HepG2 (cell line): ENCODE results near the gene SAA2. TPM values are rescaled to one million over a fixed set of nuclear protein-coding genes. Genes with fewer than 3 reads are reported as not detected.

Experiments used
- DR1 ChIP-seq: sonication (generic); formaldehyde crosslinking; IDR thresholded peaks from 2 replicates; pipeline ENCODE4 v1.8.0; 2021; ENCODE audit warnings: mild to moderate bottlenecking, missing genetic modification reagents, inconsistent platforms
- FOXO1 ChIP-seq: sonication (generic); formaldehyde crosslinking; IDR thresholded peaks from 2 replicates; pipeline ENCODE4 v1.4.0; 2020; ENCODE audit warnings: missing genetic modification reagents
- GMEB1 ChIP-seq: sonication (generic); formaldehyde crosslinking; IDR thresholded peaks from 2 replicates; pipeline ENCODE4 v1.5.1; 2020; ENCODE audit warnings: missing genetic modification reagents, mild to moderate bottlenecking, borderline replicate concordance
- HMG20B ChIP-seq: conservative IDR thresholded peaks from 2 replicates; pipeline ENCODE4 v1.6.1; 2016; ENCODE audit warnings: missing genetic modification reagents, missing compliant biosample characterization
- HNRNPL ChIP-seq: fragments of 200-400 bp; formaldehyde crosslinking; IDR thresholded peaks from 2 replicates; pipeline ENCODE4 v1.6.1; 2017; ENCODE audit warnings: mild to moderate bottlenecking, low read depth, low read length
- JARID2 ChIP-seq: sonication (generic); formaldehyde crosslinking; IDR thresholded peaks from 2 replicates; pipeline ENCODE4 v1.8.1; 2023; ENCODE audit warnings: missing genetic modification reagents, inconsistent platforms; ENCODE audit not compliant: insufficient replicate concordance
- KAT8 ChIP-seq: IDR thresholded peaks from 2 replicates; pipeline ENCODE4 v1.6.1; 2016; ENCODE audit warnings: missing genetic modification reagents, missing compliant biosample characterization
- KLF11 ChIP-seq: IDR thresholded peaks from 2 replicates; pipeline ENCODE4 v1.6.1; 2016; ENCODE audit warnings: missing compliant biosample characterization
- MEF2D ChIP-seq: sonication (generic); formaldehyde crosslinking; IDR thresholded peaks from 2 replicates; pipeline ENCODE4 v1.5.1; 2020; ENCODE audit warnings: mild to moderate bottlenecking, missing genetic modification reagents
- NFE2L1 ChIP-seq: sonication (generic); formaldehyde crosslinking; IDR thresholded peaks from 2 replicates; pipeline ENCODE4 v1.4.0; 2020; ENCODE audit warnings: missing genetic modification reagents, mild to moderate bottlenecking, borderline replicate concordance
- PHF20 ChIP-seq: sonication (generic); formaldehyde crosslinking; IDR thresholded peaks from 2 replicates; pipeline ENCODE4 v1.5.0; 2020; ENCODE audit warnings: mild to moderate bottlenecking, missing genetic modification reagents
- PHF5A ChIP-seq: IDR thresholded peaks from one replicate; pipeline ENCODE4 v1.6.1; 2018; ENCODE audit warnings: low read depth, missing genetic modification reagents; ENCODE audit not compliant: unreplicated experiment
- POLR2G ChIP-seq: fragments of 200-400 bp; formaldehyde crosslinking; IDR thresholded peaks from 2 replicates; pipeline ENCODE4 v1.6.1; 2018; ENCODE audit warnings: mild to moderate bottlenecking, low read depth, low read length, moderate library complexity
- SOX5 ChIP-seq: IDR thresholded peaks from 2 replicates; pipeline ENCODE4 v1.6.1; 2016; ENCODE audit warnings: borderline replicate concordance
- ZBTB33 ChIP-seq: sonication (generic); formaldehyde crosslinking; IDR thresholded peaks from 2 replicates; pipeline ENCODE4 v1.4.0; 2020; ENCODE audit warnings: missing genetic modification reagents
- ZNF432 ChIP-seq: sonication (generic); formaldehyde crosslinking; IDR thresholded peaks from 2 replicates; pipeline ENCODE4 v1.5.0; 2020; ENCODE audit warnings: missing genetic modification reagents, mild to moderate bottlenecking, borderline replicate concordance
- ZNF44 ChIP-seq: sonication (generic); formaldehyde crosslinking; IDR thresholded peaks from 2 replicates; pipeline ENCODE4 v1.5.1; 2020; ENCODE audit warnings: mild to moderate bottlenecking, missing genetic modification reagents
- ZNF543 ChIP-seq: sonication (generic); formaldehyde crosslinking; IDR thresholded peaks from 2 replicates; pipeline ENCODE4 v1.4.0; 2020; ENCODE audit warnings: mild to moderate bottlenecking, missing genetic modification reagents
- ZNF564 ChIP-seq: sonication (generic); formaldehyde crosslinking; IDR thresholded peaks from 2 replicates; pipeline ENCODE4 v1.8.1; 2023; ENCODE audit warnings: mild to moderate bottlenecking, missing genetic modification reagents
- ZNF619 ChIP-seq: sonication (generic); formaldehyde crosslinking; IDR thresholded peaks from 2 replicates; pipeline ENCODE4 v1.4.0; 2020; ENCODE audit warnings: mild to moderate bottlenecking, missing genetic modification reagents
- ZNF772 ChIP-seq: sonication (generic); formaldehyde crosslinking; IDR thresholded peaks from 2 replicates; pipeline ENCODE4 v1.5.0; 2020; ENCODE audit warnings: mild to moderate bottlenecking, missing genetic modification reagents
- ZNF839 ChIP-seq: sonication (generic); formaldehyde crosslinking; IDR thresholded peaks from 2 replicates; pipeline ENCODE4 v1.4.0; 2020; ENCODE audit warnings: missing genetic modification reagents, mild to moderate bottlenecking, borderline replicate concordance
- ZNF891 ChIP-seq: sonication (generic); formaldehyde crosslinking; IDR thresholded peaks from 2 replicates; pipeline ENCODE4 v1.5.0; 2020; ENCODE audit warnings: mild to moderate bottlenecking, missing genetic modification reagents
- ZSCAN29 ChIP-seq: sonication (generic); formaldehyde crosslinking; conservative IDR thresholded peaks from 2 replicates; pipeline ENCODE4 v1.4.0; 2020; ENCODE audit warnings: mild to moderate bottlenecking, missing genetic modification reagents
- polyA plus RNA-seq, 8 experiments: library from polyadenylated mRNA; depleted of rRNA in 3 of 8; stranded (reverse) in 7 of 8; unstranded in 1 of 8; fragments of >200 nt; fragmentation: Illumina TruSeq in 4 of 8; extraction: Trizol in 4 of 8; gene quantifications; 2 replicates each; pipeline versions ENCODE4 v1.2.1 to v1.2.3, GENCODE V29; 2011 to 2016; ENCODE audit warnings: low read depth in 4 of 8, missing spikeins in 1 of 8, mixed read lengths in 1 of 8; ENCODE audit not compliant: insufficient read depth in 1 of 8
- total RNA-seq, 5 experiments: library from RNA; depleted of rRNA; stranded (reverse); fragments of >200 nt; fragmentation: Illumina TruSeq; extraction: Trizol; gene quantifications; 2 replicates each; pipeline ENCODE4 v1.2.3, GENCODE V29; 2016; ENCODE audit warnings: low read depth in 1 of 5
- TF ChIP-seq, protein P1 (sequence below): sonication (generic); formaldehyde crosslinking; IDR thresholded peaks from 2 replicates; pipeline ENCODE4 v1.4.0; 2020; ENCODE audit warnings: missing genetic modification reagents, mild to moderate bottlenecking, borderline replicate concordance

SAA2 gene
- total and polyA plus RNA-seq, 2 of the 13 experiments (the other 11 are each of a cell fraction or from before 2014, with no cell fraction given) = 0.27 TPM; not detected in 1

- TF ChIP-seq POLR2G (no peak), ZNF772 (no peak), ZNF619 (CRISPR knock-in tag) (no peak), HMG20B (0 out of 2 replicates have a peak, but pooled peaks have one; percentile 36), NFE2L1 (CRISPR knock-in tag) (no peak), HNRNPL (no peak), DR1 (CRISPR knock-in tag) (no peak), KAT8 (CRISPR knock-in tag) (peak; percentile 27; the same call in 1 of the 2 replicates), ZNF543 (CRISPR knock-in tag) (no peak), SOX5 (CRISPR knock-in tag) (0 out of 2 replicates have a peak, but pooled peaks have one; percentile 23), ZNF564 (CRISPR knock-in tag) (no peak), GMEB1 (CRISPR knock-in tag) (no peak), KLF11 (CRISPR knock-in tag) (no peak), FOXO1 (no peak), JARID2 (CRISPR knock-in tag) (no peak), ZNF432 (CRISPR knock-in tag) (no peak), ZSCAN29 (no peak), PHF5A (CRISPR knock-in tag) (no peak), ZNF44 (CRISPR knock-in tag) (no peak), ZNF891 (no peak), ZBTB33 (CRISPR knock-in tag) (no peak), PHF20 (CRISPR knock-in tag) (no peak), MEF2D (CRISPR knock-in tag) (no peak), ZNF839 (CRISPR knock-in tag) (no peak)
- TF ChIP-seq, protein P1, sequence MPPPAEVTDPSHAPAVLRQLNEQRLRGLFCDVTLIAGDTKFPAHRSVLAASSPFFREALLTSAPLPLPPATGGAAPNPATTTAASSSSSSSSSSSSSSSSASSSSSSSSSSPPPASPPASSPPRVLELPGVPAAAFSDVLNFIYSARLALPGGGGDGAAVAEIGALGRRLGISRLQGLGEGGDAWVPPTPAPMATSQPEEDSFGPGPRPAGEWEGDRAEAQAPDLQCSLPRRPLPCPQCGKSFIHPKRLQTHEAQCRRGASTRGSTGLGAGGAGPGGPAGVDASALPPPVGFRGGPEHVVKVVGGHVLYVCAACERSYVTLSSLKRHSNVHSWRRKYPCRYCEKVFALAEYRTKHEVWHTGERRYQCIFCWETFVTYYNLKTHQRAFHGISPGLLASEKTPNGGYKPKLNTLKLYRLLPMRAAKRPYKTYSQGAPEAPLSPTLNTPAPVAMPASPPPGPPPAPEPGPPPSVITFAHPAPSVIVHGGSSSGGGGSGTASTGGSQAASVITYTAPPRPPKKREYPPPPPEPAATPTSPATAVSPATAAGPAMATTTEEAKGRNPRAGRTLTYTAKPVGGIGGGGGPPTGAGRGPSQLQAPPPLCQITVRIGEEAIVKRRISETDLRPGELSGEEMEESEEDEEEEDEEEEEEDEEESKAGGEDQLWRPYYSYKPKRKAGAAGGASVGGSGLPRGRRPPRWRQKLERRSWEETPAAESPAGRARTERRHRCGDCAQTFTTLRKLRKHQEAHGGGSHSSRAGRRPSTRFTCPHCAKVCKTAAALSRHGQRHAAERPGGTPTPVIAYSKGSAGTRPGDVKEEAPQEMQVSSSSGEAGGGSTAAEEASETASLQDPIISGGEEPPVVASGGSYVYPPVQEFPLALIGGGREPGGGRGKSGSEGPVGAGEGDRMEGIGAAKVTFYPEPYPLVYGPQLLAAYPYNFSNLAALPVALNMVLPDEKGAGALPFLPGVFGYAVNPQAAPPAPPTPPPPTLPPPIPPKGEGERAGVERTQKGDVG (CRISPR knock-in tag) = no peak
Observed at GRCh38 chr11:18259259-18259658, 10.8 kb upstream of the SAA2 start (continued).
